ENCODE results near the gene PHOX2B. TPM values are rescaled to one million over a fixed set of nuclear protein-coding genes. Genes with fewer than 3 reads are reported as not detected.

The PHOX2B gene
- total and polyA plus RNA-seq, 2 of the 4 experiments (the other 2 are of a cell fraction), result not detected

DNA sequence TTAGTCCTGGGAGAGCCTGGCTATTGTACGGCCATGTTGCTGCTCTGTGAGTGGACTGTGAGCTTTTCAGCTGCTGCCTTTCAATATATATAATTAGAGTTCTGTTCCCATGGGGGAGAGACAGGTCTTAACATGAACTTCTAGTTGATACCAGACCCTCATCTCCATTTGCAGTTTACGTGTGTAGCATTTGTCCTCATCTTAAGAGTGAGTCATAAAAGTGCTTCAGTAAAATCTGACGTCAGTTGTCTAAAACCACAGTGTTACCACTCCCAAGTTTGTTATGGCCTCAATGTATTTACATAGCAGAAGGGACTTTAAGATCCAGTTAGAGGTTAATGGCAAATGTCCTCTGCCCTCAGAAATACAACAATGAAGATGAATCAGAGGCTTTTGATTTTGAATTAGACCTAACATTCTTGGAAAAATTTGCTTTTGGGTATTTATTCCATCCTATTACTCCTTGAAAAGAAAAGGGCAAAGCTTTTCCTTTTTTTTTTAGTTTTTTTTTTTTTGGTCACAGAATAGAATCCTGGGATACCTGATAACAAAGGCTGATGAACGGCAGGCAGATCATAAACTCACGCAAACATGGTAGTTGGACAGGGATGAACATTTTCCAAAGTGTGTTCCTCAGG is 38.6 kb downstream of the PHOX2B start:
- in situ Hi-C loops (cut with MboI; ENCODE audit: low sequenced_read_pairs) (no loop called here), dilution Hi-C loops (cut with HindIII; ENCODE audit: low sequenced_read_pairs, unreplicated experiment) (no loop called here), intact Hi-C loops (cut with micrococcal nuclease) (no loop called here)
- Histone ChIP-seq H3K79me1 (ENCODE audit: low read depth in 1 of 2, low read length in 2 of 2) (no peaks in the 10 kb centered on the region), H3K27ac (ENCODE audit: insufficient read depth, low read length) (peak overlapping the region; percentile 53; the same call in 1 of the 2 replicates), H2BK20ac (ENCODE audit: low read depth, low read length) (peak overlapping the region; percentile 73), H3K9ac (ENCODE audit: low read depth, low read length) (no peak overlapping the region), H2BK15ac (ENCODE audit: low read depth, low read length) (peak overlapping the region; percentile 83; the same call in 1 of the 3 replicates), H3K4me1 (ENCODE audit: control insufficient read depth, insufficient read depth, low read length) (peaks cover 3% of the 10 kb centered on the region), H3K9me3 (ENCODE audit: control insufficient read depth, insufficient read depth, low read length) (no peaks in the 10 kb centered on the region), H3K27me3 (ENCODE audit: control insufficient read depth, insufficient read depth, low read length) (no peaks in the 10 kb centered on the region), H3K36me3 (ENCODE audit: control insufficient read depth, insufficient read depth, low read length) (no peaks in the 10 kb centered on the region), H4K8ac (ENCODE audit: low read depth in 2 of 2, low read length in 2 of 2) (peak overlapping the region; percentile 27 to 60; a peak in 3 of 4 replicates), H3K18ac (ENCODE audit: low read depth, low read length) (peak overlapping the region; percentile 92; the same call in 1 of the 2 replicates), H2AK5ac (ENCODE audit: low read depth, low read length) (no peak overlapping the region), H2AK9ac (replicated peaks; ENCODE audit: low read depth, low read length, poor library complexity) (no peak overlapping the region), H3K23ac (ENCODE audit: low read depth, low read length) (no peak overlapping the region; the same call in 1 of the 2 replicates), H4K91ac (ENCODE audit: insufficient read depth, low read depth, low read length) (peak overlapping the region; percentile 45; the same call in 1 of the 2 replicates), H2AFZ (replicated peaks; ENCODE audit: low read length, poor library complexity) (no peak overlapping the region), H3K9me1 (ENCODE audit: insufficient read depth, low read length) (no peaks in the 10 kb centered on the region), H4K20me1 (ENCODE audit: insufficient read depth, low read length) (no peaks in the 10 kb centered on the region), H3K4me2 (ENCODE audit: low read depth, low read length) (no peak overlapping the region), H3K4me3 (ENCODE audit: insufficient read depth, low read depth, low read length) (no peak overlapping the region), H3K56ac (ENCODE audit: extremely low read depth, insufficient read depth, low read length) (no peak overlapping the region; the same call in 1 of the 2 replicates), H3K14ac (replicated peaks; ENCODE audit: low read depth, low read length) (peak overlapping the region; percentile 47), H4K5ac (ENCODE audit: low read depth, low read length) (peak overlapping the region; percentile 71), H2BK5ac (ENCODE audit: low read depth, low read length, poor library complexity, severe bottlenecking) (peak overlapping the region; percentile 71), H2BK120ac (ENCODE audit: low read depth, low read length) (peak overlapping the region; percentile 81), H3K4ac (ENCODE audit: low read depth, low read length) (peak overlapping the region; percentile 44)
- TF ChIP-seq FOS (IDR thresholded peaks at IDR 0.05; ENCODE audit: low read depth, low read length), result peak; percentile 85
- TF ChIP-seq MAZ (IDR thresholded peaks at IDR 0.05; ENCODE audit: borderline replicate concordance, low read depth, low read length), result no peak
- TF ChIP-seq, protein P1, sequence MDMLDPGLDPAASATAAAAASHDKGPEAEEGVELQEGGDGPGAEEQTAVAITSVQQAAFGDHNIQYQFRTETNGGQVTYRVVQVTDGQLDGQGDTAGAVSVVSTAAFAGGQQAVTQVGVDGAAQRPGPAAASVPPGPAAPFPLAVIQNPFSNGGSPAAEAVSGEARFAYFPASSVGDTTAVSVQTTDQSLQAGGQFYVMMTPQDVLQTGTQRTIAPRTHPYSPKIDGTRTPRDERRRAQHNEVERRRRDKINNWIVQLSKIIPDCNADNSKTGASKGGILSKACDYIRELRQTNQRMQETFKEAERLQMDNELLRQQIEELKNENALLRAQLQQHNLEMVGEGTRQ (IDR thresholded peaks at IDR 0.05; ENCODE audit: low read depth, low read length), result no peak
- TF ChIP-seq MXI1 (IDR thresholded peaks at IDR 0.05; ENCODE audit: borderline replicate concordance, low read depth, low read length), result no peak
- TF ChIP-seq, protein P2, sequence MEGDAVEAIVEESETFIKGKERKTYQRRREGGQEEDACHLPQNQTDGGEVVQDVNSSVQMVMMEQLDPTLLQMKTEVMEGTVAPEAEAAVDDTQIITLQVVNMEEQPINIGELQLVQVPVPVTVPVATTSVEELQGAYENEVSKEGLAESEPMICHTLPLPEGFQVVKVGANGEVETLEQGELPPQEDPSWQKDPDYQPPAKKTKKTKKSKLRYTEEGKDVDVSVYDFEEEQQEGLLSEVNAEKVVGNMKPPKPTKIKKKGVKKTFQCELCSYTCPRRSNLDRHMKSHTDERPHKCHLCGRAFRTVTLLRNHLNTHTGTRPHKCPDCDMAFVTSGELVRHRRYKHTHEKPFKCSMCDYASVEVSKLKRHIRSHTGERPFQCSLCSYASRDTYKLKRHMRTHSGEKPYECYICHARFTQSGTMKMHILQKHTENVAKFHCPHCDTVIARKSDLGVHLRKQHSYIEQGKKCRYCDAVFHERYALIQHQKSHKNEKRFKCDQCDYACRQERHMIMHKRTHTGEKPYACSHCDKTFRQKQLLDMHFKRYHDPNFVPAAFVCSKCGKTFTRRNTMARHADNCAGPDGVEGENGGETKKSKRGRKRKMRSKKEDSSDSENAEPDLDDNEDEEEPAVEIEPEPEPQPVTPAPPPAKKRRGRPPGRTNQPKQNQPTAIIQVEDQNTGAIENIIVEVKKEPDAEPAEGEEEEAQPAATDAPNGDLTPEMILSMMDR (conservative IDR thresholded peaks at IDR 0.05; ENCODE audit: low read depth, low read length), result no peak
- no peak for TF ChIP-seq RCOR1 (IDR thresholded peaks at IDR 0.05; ENCODE audit: insufficient replicate concordance, low read length)
- no peak for TF ChIP-seq CHD1 (IDR thresholded peaks at IDR 0.05; ENCODE audit: low read depth, low read length)
- TF ChIP-seq MAFK (IDR thresholded peaks at IDR 0.05; ENCODE audit: low read depth, low read length), result no peak
- no peak for TF ChIP-seq CEBPB (IDR thresholded peaks at IDR 0.05; ENCODE audit: low read depth, low read length)
- TF ChIP-seq BHLHE40 (IDR thresholded peaks at IDR 0.05; ENCODE audit: low read depth, low read length), result peak; percentile 51; the same call in 1 of the 2 replicates
- no peak for TF ChIP-seq ELK1 (IDR thresholded peaks at IDR 0.05; ENCODE audit: borderline replicate concordance, low read depth, low read length)
- TF ChIP-seq NFE2L2 (IDR thresholded peaks at IDR 0.05; ENCODE audit: low read depth, low read length), result no peak
- peak; percentile 85 for ATAC-seq (ENCODE audit: low read depth)
- POLR2A ChIA-PET (ENCODE audit: unreplicated experiment), result no interaction called here
- BruUV-seq (replicated peaks), result no TSS peak
- no CpG with 5 or more reads among the region's 5 CpGs for WGBS, 2 experiments (ENCODE audit: extremely low coverage in 2 of 2, insufficient read length in 1 of 2)
- DNase-seq, result peak; percentile 97
- CTCF ChIA-PET, result interaction anchor here (0.6 kb wide), 1 partner anchor 695 kb away, joined by 4 read pairs; no protein-coding TSS in a partner anchor

All from IMR-90 (cell line).